BLaER1 (cell line): ENCODE data around the gene APOO.

ENCODE experiments used
- H3K27ac ChIP-seq: shearing (Covaris generic); formaldehyde crosslinking; 2 replicates; pipeline ENCODE4 v1.8.1; 2022
- H3K27me3 ChIP-seq: shearing (Covaris generic); formaldehyde crosslinking; 2 replicates; pipeline ENCODE4 v1.8.1; 2022
- H3K36me3 ChIP-seq: shearing (Covaris generic); formaldehyde crosslinking; 2 replicates; pipeline ENCODE4 v1.8.1; 2022
- H3K4me1 ChIP-seq: shearing (Covaris generic); formaldehyde crosslinking; 2 replicates; pipeline ENCODE4 v1.8.1; 2022
- H3K4me2 ChIP-seq: shearing (Covaris generic); formaldehyde crosslinking; 2 replicates; pipeline ENCODE4 v1.8.1; 2022
- H3K4me3 ChIP-seq: shearing (Covaris generic); formaldehyde crosslinking; 2 replicates; pipeline ENCODE4 v1.8.1; 2022
- H3K9ac ChIP-seq: shearing (Covaris generic); formaldehyde crosslinking; 2 replicates; pipeline ENCODE4 v1.8.1; 2022
- H3K9me3 ChIP-seq: shearing (Covaris generic); formaldehyde crosslinking; 2 replicates; pipeline ENCODE4 v1.8.1; 2022
- H4K20me1 ChIP-seq: shearing (Covaris generic); formaldehyde crosslinking; 2 replicates; pipeline ENCODE4 v1.8.1; 2022
- Cebpa-rat ChIP-seq: shearing (Covaris generic); IDR thresholded peaks from 2 replicates; pipeline ENCODE4 v1.8.1; 2022

Gene APOO

GRCh38 chrX:23888887-23889501 is 18.7 kb downstream of the APOO start:
- Histone ChIP-seq H3K27ac (no peak overlapping the region), H3K9ac (no peak overlapping the region), H3K4me2 (no peak overlapping the region), H3K9me3 (no peaks in the 10 kb centered on the region), H3K4me1 (no peaks in the 10 kb centered on the region), H3K27me3 (no peaks in the 10 kb centered on the region), H4K20me1 (no peaks in the 10 kb centered on the region), H3K4me3 (no peak overlapping the region), H3K36me3 (no peaks in the 10 kb centered on the region)
- TF ChIP-seq Cebpa-rat, result no peak

- H3K27ac ChIP-seq, result no peak overlapping the region
- H3K36me3 ChIP-seq, result no peaks in the 10 kb centered on the region
- no peaks in the 10 kb centered on the region for H3K27me3 ChIP-seq
- H3K9ac ChIP-seq, result no peak overlapping the region
- H3K4me1 ChIP-seq, result no peaks in the 10 kb centered on the region
- TF ChIP-seq Cebpa-rat, result no peak
- no peak overlapping the region for H3K4me3 ChIP-seq
- no peaks in the 10 kb centered on the region for H4K20me1 ChIP-seq
- H3K9me3 ChIP-seq, result no peaks in the 10 kb centered on the region
- no peak overlapping the region for H3K4me2 ChIP-seq
Measured at GRCh38 chrX:23887918-23888317, 19.8 kb downstream of the APOO start.

- Histone ChIP-seq H4K20me1 (no peaks in the 10 kb centered on the region), H3K9ac (no peak overlapping the region), H3K4me2 (no peak overlapping the region), H3K27ac (no peak overlapping the region), H3K9me3 (no peaks in the 10 kb centered on the region), H3K4me3 (no peak overlapping the region), H3K36me3 (no peaks in the 10 kb centered on the region), H3K4me1 (no peaks in the 10 kb centered on the region), H3K27me3 (no peaks in the 10 kb centered on the region)
- no peak for TF ChIP-seq Cebpa-rat
Measured at GRCh38 chrX:23887451-23887850, 20.3 kb downstream of the APOO start.

- Histone ChIP-seq H3K9me3 (no peaks in the 10 kb centered on the region), H3K27ac (no peak overlapping the region), H3K27me3 (no peaks in the 10 kb centered on the region), H3K4me1 (no peaks in the 10 kb centered on the region), H3K4me2 (no peak overlapping the region), H3K9ac (no peak overlapping the region), H3K4me3 (no peak overlapping the region), H3K36me3 (no peaks in the 10 kb centered on the region), H4K20me1 (no peaks in the 10 kb centered on the region)
- no peak for TF ChIP-seq Cebpa-rat
Measured at GRCh38 chrX:23885803-23886202, 21.9 kb downstream of the APOO start.

- H3K4me1 ChIP-seq, result no peaks in the 10 kb centered on the region
- no peaks in the 10 kb centered on the region for H3K36me3 ChIP-seq
- no peaks in the 10 kb centered on the region for H4K20me1 ChIP-seq
- no peak for TF ChIP-seq Cebpa-rat
- H3K9ac ChIP-seq, result no peak overlapping the region
- no peaks in the 10 kb centered on the region for H3K27me3 ChIP-seq
- no peak overlapping the region for H3K4me3 ChIP-seq
- H3K27ac ChIP-seq, result no peak overlapping the region
- no peaks in the 10 kb centered on the region for H3K9me3 ChIP-seq
- H3K4me2 ChIP-seq, result no peak overlapping the region
Measured at GRCh38 chrX:23884427-23885024, 23.2 kb downstream of the APOO start.

- Histone ChIP-seq H3K27me3 (no peaks in the 10 kb centered on the region), H3K4me3 (no peak overlapping the region), H3K27ac (no peak overlapping the region), H3K4me1 (no peaks in the 10 kb centered on the region), H3K9me3 (no peaks in the 10 kb centered on the region), H3K9ac (no peak overlapping the region), H3K36me3 (no peaks in the 10 kb centered on the region), H4K20me1 (no peaks in the 10 kb centered on the region), H3K4me2 (no peak overlapping the region)
- TF ChIP-seq Cebpa-rat, result no peak
Measured at GRCh38 chrX:23883737-23884354, 23.9 kb downstream of the APOO start.

- Histone ChIP-seq H3K27ac (no peak overlapping the region), H3K9me3 (no peaks in the 10 kb centered on the region), H3K27me3 (no peaks in the 10 kb centered on the region), H3K9ac (no peak overlapping the region), H4K20me1 (no peaks in the 10 kb centered on the region), H3K4me1 (no peaks in the 10 kb centered on the region), H3K36me3 (peaks cover 5% of the 10 kb centered on the region; the same call in 1 of the 2 replicates), H3K4me3 (no peak overlapping the region), H3K4me2 (no peak overlapping the region)
- no peak for TF ChIP-seq Cebpa-rat
Measured at GRCh38 chrX:23879380-23880090, 28.2 kb downstream of the APOO start.

GRCh38 chrX:23871905-23872546 is 35.7 kb downstream of the APOO start:
- H3K4me3 ChIP-seq, result no peak overlapping the region
- no peaks in the 10 kb centered on the region for H4K20me1 ChIP-seq
- no peak for TF ChIP-seq Cebpa-rat
- H3K27me3 ChIP-seq, result no peaks in the 10 kb centered on the region
- no peaks in the 10 kb centered on the region for H3K36me3 ChIP-seq
- no peaks in the 10 kb centered on the region for H3K9me3 ChIP-seq
- H3K9ac ChIP-seq, result no peak overlapping the region
- H3K4me2 ChIP-seq, result no peak overlapping the region
- H3K4me1 ChIP-seq, result no peaks in the 10 kb centered on the region
- H3K27ac ChIP-seq, result no peak overlapping the region

GRCh38 chrX:23870041-23870440 is 37.7 kb downstream of the APOO start:
- no peak for TF ChIP-seq Cebpa-rat
- no peaks in the 10 kb centered on the region for H3K4me1 ChIP-seq

More at GRCh38 chrX:23870041-23870440, 37.7 kb downstream of the APOO start:
- Histone ChIP-seq H3K4me3 (no peak overlapping the region), H3K27me3 (no peaks in the 10 kb centered on the region), H3K9me3 (no peaks in the 10 kb centered on the region), H4K20me1 (no peaks in the 10 kb centered on the region), H3K4me2 (no peak overlapping the region), H3K36me3 (no peaks in the 10 kb centered on the region), H3K9ac (no peak overlapping the region), H3K27ac (no peak overlapping the region)
